Aorta (tissue), 5 donors: ENCODE results near the gene PORCN. TPM values are rescaled to one million over a fixed set of nuclear protein-coding genes. Genes with fewer than 3 reads are reported as not detected.

Experiments
- ATAC-seq: fragments of 200-7000 bp; cut with Tn5 transposase; one replicate; pipeline ENCODE4 v1.9.1; 2022; ENCODE audit warnings: moderate library complexity; ENCODE audit not compliant: low FRiP score
- DNase-seq, 2 donors: peaks; one replicate each; pipeline ENCODE4 v3.0.0-alpha.2; 2020
- H3K27ac ChIP-seq, 2 donors: one replicate each; pipeline ENCODE4 v1.5.1; 2013; ENCODE audit warnings: low read length in 2 of 2, mild to moderate bottlenecking in 2 of 2, moderate library complexity in 2 of 2, control low read depth in 1 of 2, inconsistent platforms in 1 of 2, low read depth in 1 of 2
- H3K27me3 ChIP-seq, 2 donors: one replicate each; pipeline ENCODE4 v1.6.1; 2013; ENCODE audit warnings: control low read depth in 1 of 2, low read length in 1 of 2, mild to moderate bottlenecking in 1 of 2, moderate library complexity in 1 of 2; ENCODE audit not compliant: insufficient read depth in 2 of 2, control insufficient read depth in 1 of 2
- H3K36me3 ChIP-seq, 2 donors: one replicate each; pipeline ENCODE4 v1.6.1; 2013; ENCODE audit warnings: control low read depth in 1 of 2, low read length in 1 of 2, mild to moderate bottlenecking in 1 of 2; ENCODE audit not compliant: insufficient read depth in 2 of 2, control insufficient read depth in 1 of 2
- H3K4me1 ChIP-seq, 2 donors: one replicate each; pipeline ENCODE4 v1.6.1; 2013; ENCODE audit warnings: low read length in 2 of 2, control low read depth in 1 of 2, mild to moderate bottlenecking in 1 of 2, moderate library complexity in 1 of 2; ENCODE audit not compliant: insufficient read depth in 2 of 2, control insufficient read depth in 1 of 2
- H3K4me3 ChIP-seq, 2 donors: one replicate each; pipeline ENCODE4 v1.5.1; 2013; ENCODE audit warnings: low read length in 2 of 2, control low read depth in 1 of 2, mild to moderate bottlenecking in 1 of 2
- H3K9me3 ChIP-seq: one replicate; pipeline ENCODE4 v1.6.1; 2013; ENCODE audit warnings: mild to moderate bottlenecking, low read length; ENCODE audit not compliant: control insufficient read depth
- WGBS, 2 donors: extraction: QIAGEN DNeasy Blood & Tissue Kit; methylation state at CpG; one replicate each; pipeline ENCODE4 v1.1.7; 2013; 5-methylcytosine and 5-hydroxymethylcytosine counted together
- intact Hi-C, 2 donors: fragments of 100-400 bp; cut with DNase I; formaldehyde crosslinking; loops; one replicate each; pipeline versions ENCODE4 v1.14.2 to v1.15.0; 2022
- long read RNA-seq, 2 donors: library from polyadenylated mRNA; unstranded; transcript quantifications; one replicate each; pipeline ENCODE4 v2.0.0, GENCODE V29; 2020 to 2021
- polyA plus RNA-seq, 2 donors: library from polyadenylated mRNA; stranded (reverse); fragments of 200-250 nt; gene quantifications; one replicate each; pipeline ENCODE4 v1.2.3, GENCODE V29; 2013
- total RNA-seq, 2 donors: library from RNA; stranded (reverse); fragmentation: NEBNext Ultra II Directional; extraction: Animal tissue kit (Norgen Biotek cat#: 25700); gene quantifications; one replicate each; pipeline ENCODE4 v1.2.1, GENCODE V29; 2021
- donor health status: healthy with polysubstance abuse.
- donor health status: Bipolar disorder and iron deficiency.
- donor health status: DM: no; HTN: no; CAD: no.
- donor health status: DM: no; HTN: no; CAD: no.
- donor health status: DM: yes; HTN: yes; CAD: no.

The PORCN gene
- total RNA-seq (10 to 100 TPM; 10.3 to 12.0 TPM), polyA plus RNA-seq (10 to 100 TPM in 1 of 2 donors, 1 to 10 TPM in 1; 4.5 to 18.7 TPM)
- long read RNA-seq, donor 1, transcript PORCN-204 (13 exons, 1,672 nt), result major isoform, 15 of 33 reads
- long read RNA-seq, donor 1, partial matches to known transcripts, result 4 of 33 reads
- long read RNA-seq, donor 1, other reads (novel, unspliced or antisense), result 14 of 33 reads
- long read RNA-seq, donor 2, partial matches to known transcripts, result 1 of 4 reads
- long read RNA-seq, donor 2, other reads (novel, unspliced or antisense), result 2 of 4 reads

DNA sequence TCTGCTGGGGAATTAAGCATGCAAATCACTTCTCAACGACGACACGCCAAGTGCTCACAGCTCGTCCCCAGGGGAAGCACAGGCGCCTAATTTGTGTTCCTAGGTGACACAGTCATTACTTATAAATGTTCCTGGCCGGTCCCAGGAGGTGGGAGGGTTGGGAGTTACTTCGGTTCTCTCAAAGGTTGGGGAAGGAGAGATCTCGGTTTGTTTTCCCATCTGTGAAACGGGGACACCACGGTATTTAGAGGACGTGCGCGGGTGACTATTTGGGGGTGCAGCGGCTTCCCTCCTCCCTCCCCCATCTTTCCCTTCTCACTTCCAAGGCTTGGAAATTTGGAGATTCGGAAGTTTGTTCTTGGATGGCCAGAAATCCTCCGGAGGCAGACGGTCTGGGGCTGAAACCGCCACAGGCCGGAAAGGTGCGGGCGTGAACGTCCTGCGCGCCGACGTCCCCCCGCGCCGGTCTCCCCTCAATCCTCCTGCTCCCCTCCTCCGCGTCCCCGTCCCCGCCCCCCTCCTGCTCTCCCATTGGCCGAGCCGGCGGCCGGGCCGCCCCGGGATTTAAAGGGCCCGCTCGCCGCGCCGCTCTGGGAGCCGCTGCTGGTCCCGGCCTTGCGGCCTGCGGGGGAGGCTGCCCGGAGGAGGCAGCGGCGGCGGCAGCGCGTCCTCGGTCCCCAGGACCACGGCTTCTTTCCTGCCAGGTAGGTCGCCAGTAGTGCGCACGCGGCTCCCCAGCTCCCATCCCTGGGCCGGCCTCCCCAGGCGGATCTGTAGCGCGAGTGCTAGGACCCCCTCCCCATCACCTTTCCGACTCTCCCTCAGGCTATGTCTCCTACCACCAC is at the start of gene PORCN:
Gene PORCN, plus strand, starts transcription at position 593 of the 845 bp plus-strand sequence. CDS start 829 bp downstream, outside the sequence.
- DNase-seq, result peak; percentile 86 to 93
- Histone ChIP-seq H3K4me1 (no peaks in the 10 kb centered on the region), H3K27me3 (no peaks in the 10 kb centered on the region), H3K9me3 (no peaks in the 10 kb centered on the region), H3K27ac (no peak within 1 kb of the TSS), H3K36me3 (no peaks in the 10 kb centered on the region), H3K4me3 (peak within 1 kb of the TSS; percentile 6 to 18)
- peak; percentile 94 for ATAC-seq
- WGBS, 2 donors, result 0 to 26% methylated on average over 52 to 65 of the region's 65 CpGs
- intact Hi-C loops, result no loop called here

DNA sequence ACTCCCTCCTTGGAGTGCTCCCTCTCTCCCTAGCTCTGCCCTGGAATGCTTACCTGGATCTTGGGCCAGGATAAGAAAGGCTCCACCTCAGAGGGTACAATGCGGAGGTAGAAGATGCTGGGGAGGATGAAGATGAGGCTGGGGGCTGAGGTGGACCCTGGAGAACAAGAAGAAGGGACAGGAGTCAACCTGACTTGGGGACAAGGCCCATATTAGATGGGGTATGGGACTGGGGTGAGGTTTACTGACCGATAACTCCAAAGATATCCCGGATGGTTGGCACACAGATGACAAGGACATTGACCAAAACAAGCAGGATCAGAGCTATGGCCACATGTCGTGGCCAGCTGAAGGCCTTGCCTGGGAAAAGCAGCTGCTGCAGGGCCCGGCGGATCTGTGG is 49.3 kb upstream of the PORCN start:
- no peaks in the 10 kb centered on the region for H3K36me3 ChIP-seq
- intact Hi-C loops, result no loop called here
- H3K4me3 ChIP-seq, result no peak overlapping the region
- no peaks in the 10 kb centered on the region for H3K4me1 ChIP-seq
- WGBS, 2 donors, result 90 to 91% methylated on average over 6 of the region's 6 CpGs
- no peak for ATAC-seq
- no peak for DNase-seq
- no peaks in the 10 kb centered on the region for H3K9me3 ChIP-seq
- H3K27me3 ChIP-seq, result no peaks in the 10 kb centered on the region
- H3K27ac ChIP-seq, result no peak overlapping the region

DNA sequence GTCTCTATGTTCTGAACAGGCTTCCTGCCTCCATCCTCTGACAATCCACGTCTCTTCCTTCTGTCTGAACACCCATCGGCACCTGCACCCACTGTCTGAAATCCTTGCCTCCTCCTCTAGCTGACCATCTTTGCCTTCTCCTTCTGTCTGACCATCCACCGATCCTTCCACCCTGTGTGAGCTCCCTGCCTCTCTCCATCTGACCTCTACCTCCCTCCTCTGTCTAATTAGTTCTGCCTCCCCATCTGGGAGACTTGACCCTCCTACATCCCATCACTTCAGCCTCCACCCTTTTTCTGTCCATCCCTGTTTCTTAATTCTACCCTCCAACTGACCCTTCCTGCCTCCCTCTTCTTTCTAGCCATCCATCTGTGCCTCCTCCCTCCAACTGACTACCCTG is 48.8 kb upstream of the PORCN start:
- Histone ChIP-seq H3K27ac (no peak overlapping the region), H3K36me3 (no peaks in the 10 kb centered on the region), H3K27me3 (no peaks in the 10 kb centered on the region), H3K9me3 (no peaks in the 10 kb centered on the region), H3K4me3 (no peak overlapping the region), H3K4me1 (no peaks in the 10 kb centered on the region)
- intact Hi-C loops, result no loop called here
- DNase-seq (no peak), ATAC-seq (no peak)
- WGBS, 2 donors, result 93 to 94% methylated on average over 3 of the region's 3 CpGs

GRCh38 chrX:48460606-48461005 is 48.2 kb upstream of the PORCN start:
- ATAC-seq (no peak), DNase-seq (no peak)
- intact Hi-C loops, result no loop called here
- H3K27ac ChIP-seq, result no peak overlapping the region
- H3K9me3 ChIP-seq, result no peaks in the 10 kb centered on the region
- WGBS, 2 donors, result 91 to 93% methylated on average over 11 of the region's 11 CpGs
- no peak overlapping the region for H3K4me3 ChIP-seq
- no peaks in the 10 kb centered on the region for H3K4me1 ChIP-seq
- H3K36me3 ChIP-seq, result no peaks in the 10 kb centered on the region
- H3K27me3 ChIP-seq, result no peaks in the 10 kb centered on the region

- Histone ChIP-seq H3K9me3 (no peaks in the 10 kb centered on the region), H3K4me1 (no peaks in the 10 kb centered on the region), H3K27ac (no peak overlapping the region), H3K36me3 (no peaks in the 10 kb centered on the region), H3K27me3 (no peaks in the 10 kb centered on the region), H3K4me3 (no peak overlapping the region)
- WGBS, 2 donors, result 77 to 80% methylated on average over 6 of the region's 6 CpGs
- ATAC-seq, result no peak
- DNase-seq, result no peak
- intact Hi-C loops, result no loop called here
Measured at GRCh38 chrX:48461830-48462229, 47.0 kb upstream of the PORCN start.

DNA sequence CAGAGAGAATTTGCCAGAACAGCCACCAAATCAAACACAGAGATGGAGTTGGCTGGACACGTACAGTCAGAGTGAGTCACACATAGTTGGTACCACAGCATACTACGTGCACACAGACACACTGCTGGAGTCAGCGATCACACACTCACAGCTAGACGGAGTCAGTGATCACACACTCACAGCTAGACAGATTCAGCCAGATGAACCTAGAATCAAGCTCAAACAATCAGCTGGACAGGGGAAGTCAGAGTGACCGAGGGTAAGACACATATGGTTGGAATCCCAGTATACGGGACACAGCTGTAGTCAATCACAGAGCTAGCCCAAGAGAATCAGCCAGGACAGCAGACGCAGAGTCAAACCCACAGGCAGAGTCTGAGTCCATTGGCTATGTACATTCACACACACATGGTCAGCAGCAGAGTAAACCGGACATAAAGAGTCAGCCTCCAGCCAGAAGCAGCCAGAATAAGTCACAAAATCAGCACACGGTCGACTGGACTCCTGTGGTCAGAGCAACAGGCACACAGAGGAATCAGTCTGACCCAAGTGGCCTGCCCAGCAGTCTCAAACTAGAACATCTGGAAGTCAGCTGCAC is 43.4 kb upstream of the PORCN start:
- no peaks in the 10 kb centered on the region for H3K27me3 ChIP-seq
- no peaks in the 10 kb centered on the region for H3K4me1 ChIP-seq
- H3K4me3 ChIP-seq, result no peak overlapping the region
- no peaks in the 10 kb centered on the region for H3K36me3 ChIP-seq
- intact Hi-C loops, result no loop called here
- H3K9me3 ChIP-seq, result no peaks in the 10 kb centered on the region
- H3K27ac ChIP-seq, result no peak overlapping the region
- 49 to 53% methylated on average over 10 of the region's 10 CpGs for WGBS, 2 donors
- ATAC-seq (no peak), DNase-seq (no peak)

- DNase-seq (no peak), ATAC-seq (no peak)
- Histone ChIP-seq H3K9me3 (no peaks in the 10 kb centered on the region), H3K27me3 (no peaks in the 10 kb centered on the region), H3K4me1 (no peaks in the 10 kb centered on the region), H3K27ac (no peak overlapping the region), H3K36me3 (no peaks in the 10 kb centered on the region), H3K4me3 (no peak overlapping the region)
- 84 to 96% methylated on average over 10 of the region's 10 CpGs for WGBS, 2 donors
- intact Hi-C loops, result no loop called here
Measured at GRCh38 chrX:48466696-48467095, 42.1 kb upstream of the PORCN start.

GRCh38 chrX:48467281-48467761 is 41.5 kb upstream of the PORCN start:
- H3K27me3 ChIP-seq, result no peaks in the 10 kb centered on the region
- H3K4me3 ChIP-seq, result no peak overlapping the region
- intact Hi-C loops, result no loop called here
- no peaks in the 10 kb centered on the region for H3K4me1 ChIP-seq
- ATAC-seq (no peak), DNase-seq (no peak)
- no peak overlapping the region for H3K27ac ChIP-seq
- WGBS, 2 donors, result 49 to 52% methylated on average over 10 of the region's 10 CpGs
- no peaks in the 10 kb centered on the region for H3K36me3 ChIP-seq
- no peaks in the 10 kb centered on the region for H3K9me3 ChIP-seq
